Bone marrow (tissue), 2 donors: ENCODE measurements around the gene SMG6.
"Not testable (repeated sequence)": the region's sequence is repeated elsewhere in the genome, so short reads cannot be mapped to it uniquely, and the experiment has no call there.

Source experiments
- DNase-seq, 2 donors: peaks; one replicate each; lab custom pipeline; 2025; lab: John Stamatoyannopoulos, UW

SMG6 gene

DNA sequence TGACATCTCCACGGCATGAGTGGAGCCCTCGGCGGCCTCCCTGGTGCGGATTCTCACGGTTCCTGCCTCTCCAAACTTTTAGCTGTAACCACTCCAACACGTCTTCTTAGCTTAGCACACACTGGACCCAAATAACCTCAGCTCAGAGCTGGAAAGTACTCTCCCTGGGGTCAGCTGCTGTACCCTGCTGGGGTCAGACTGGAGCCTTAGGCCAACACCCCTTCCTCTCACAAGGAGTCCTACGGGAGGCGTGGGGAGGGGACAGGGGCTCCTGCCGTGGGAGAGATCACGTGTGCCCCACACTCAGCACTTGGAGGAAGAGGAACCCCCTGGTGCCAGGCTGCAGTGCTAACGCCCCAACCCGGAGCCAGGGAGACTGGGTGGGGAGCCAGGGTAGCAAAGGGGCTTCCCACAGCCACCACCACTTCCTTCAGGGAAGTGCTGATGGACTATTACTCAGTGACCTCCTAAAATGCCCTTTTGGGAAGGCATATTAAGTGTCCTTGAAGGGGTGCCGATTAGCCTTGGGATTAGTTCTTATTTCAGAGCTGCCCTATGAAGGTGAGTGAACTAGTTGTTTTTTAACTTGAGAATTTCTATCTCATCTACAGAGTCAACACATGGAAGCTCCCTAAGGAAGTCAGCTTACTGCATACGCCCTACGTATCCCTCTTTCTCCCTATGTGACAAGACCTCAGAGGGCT is 124.6 kb downstream of the SMG6 start:
- DNase-seq, result no peak

DNA sequence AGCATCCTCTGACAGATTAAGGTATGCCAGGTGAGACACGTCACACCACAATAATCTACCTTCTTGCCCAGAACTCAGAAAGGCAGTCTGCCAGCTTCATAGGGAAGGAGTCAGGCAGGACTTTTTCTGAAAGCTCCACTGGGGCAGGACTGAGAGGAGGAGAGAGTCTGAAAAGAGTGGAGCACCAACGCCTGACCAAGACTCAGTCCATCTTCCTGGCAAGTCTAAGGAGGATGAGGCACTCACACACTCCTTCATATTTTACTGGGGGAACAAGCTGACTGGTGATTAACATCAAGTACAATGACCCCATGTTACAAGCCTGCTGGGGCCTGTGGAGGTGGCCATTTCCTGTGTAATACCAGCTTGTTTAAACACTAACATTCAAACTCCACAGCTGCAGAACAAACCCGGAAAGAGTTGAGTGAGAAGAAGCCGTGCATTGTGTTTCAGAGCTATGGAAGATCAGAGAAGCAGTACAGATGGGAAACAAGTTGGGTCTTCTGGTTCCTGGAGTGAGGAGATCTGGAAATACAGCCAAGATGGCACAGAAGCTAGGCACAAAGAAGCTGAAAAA is 126.3 kb downstream of the SMG6 start:
- no peak for DNase-seq

GRCh38 chr17:2176499-2177169 is 127.0 kb downstream of the SMG6 start:
- no peak for DNase-seq

- no peak for DNase-seq
Observed at GRCh38 chr17:2175294-2175628, 128.3 kb downstream of the SMG6 start.

- no peak for DNase-seq
Observed at GRCh38 chr17:2174468-2175293, 128.9 kb downstream of the SMG6 start.

DNA sequence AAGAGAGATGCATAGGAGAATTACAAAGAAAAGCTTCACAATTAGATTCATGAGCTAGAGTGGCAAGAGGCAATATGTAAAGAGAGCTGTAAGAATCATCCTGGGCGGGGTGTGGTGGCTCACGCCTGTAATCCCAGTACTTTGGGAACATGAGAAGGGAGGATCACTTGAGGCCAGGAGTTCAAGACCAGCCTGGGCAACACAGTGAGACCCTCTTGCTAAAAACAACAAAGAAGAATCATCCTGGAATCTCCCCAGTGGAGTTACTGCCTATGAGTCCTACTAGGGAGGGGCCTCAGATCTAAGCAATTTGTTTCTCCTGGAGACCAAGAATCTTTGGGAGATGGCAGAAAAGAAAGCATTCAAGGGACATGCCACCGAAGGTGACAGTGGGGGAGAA is 129.6 kb downstream of the SMG6 start:
- DNase-seq, result no peak

- no peak for DNase-seq
Observed at GRCh38 chr17:2172999-2173398, 130.6 kb downstream of the SMG6 start.

DNA sequence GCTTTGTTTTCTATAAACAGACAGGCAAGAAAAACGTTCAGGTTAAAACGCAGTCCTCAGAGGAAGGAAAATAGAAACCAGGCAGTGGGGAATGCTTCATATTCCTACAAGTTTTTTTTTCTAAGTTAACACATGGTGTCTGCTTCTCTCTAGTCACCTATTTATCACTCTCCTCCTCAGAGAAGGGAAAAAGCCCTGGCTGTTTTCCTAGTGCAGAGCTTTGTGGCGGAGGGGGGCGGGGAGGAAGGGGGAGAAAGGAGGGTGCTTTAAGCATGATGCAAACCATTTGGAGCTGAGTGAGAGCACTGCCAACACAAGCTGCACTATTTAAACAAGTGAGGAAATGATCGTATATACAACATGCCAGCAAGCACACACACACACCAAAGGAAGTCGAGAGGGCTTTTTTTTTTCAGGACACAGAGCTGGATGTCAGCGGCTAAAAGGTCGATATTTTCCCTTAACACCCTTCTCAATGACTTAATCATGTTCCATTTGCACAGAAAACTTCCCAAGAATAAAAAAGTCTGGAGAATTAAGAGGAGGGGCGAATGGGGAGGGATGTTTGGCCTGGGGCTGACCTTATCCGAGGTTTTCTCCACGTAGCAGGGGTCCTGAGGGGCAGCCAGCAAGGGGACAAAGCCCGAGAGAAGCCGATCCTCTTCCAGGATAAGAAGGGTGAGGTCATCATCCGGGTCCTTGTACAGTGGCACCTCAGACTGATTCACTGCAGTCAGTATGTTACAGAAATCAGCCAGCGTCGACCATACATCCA is 131.3 kb downstream of the SMG6 start:
- no peak for DNase-seq

- no peak for DNase-seq
Observed at GRCh38 chr17:2171702-2172076, 131.9 kb downstream of the SMG6 start.

DNA sequence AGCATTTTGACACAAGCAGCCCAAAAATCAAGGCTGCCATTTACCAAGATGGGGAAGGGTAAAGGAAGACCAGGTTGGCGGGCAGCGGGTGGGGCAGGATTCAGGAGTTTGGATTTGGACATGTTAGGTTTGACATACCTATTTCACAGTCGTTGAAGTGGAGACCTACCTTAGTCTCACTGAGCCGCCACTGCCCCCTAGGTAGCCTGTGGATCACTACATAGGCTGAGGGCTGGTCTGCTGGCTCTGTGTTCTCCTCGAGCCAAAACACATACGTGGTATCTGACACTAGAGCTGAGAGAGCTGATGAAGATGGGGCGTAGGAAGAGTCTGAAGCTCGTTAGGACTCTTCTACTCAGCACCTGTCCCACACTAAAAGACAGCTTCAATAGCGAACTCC is 133.6 kb downstream of the SMG6 start:
- DNase-seq, result no peak

DNA sequence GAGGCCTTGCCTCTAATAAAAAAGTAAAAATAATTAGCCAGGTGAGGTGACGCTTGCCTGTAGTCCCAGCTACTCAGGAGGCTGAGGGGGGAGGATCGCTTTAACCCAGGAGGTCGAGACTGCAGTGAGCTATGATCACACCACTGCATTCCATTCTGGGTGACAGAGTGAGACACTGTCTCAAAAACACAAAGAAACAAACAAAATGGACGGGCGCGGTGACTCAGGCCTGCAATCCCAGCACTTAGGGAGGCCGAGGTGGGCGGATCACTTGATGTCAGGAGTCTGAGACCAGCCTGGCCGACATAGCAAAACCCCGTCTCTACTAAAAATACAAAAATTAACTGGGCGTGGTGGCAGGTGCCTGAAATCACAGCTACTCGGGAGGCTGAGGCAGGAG is 137.9 kb downstream of the SMG6 start:
- not testable (repeated sequence) for DNase-seq

GRCh38 chr17:2158396-2158780 is 145.2 kb downstream of the SMG6 start:
- DNase-seq, result no peak

- DNase-seq, result peak in 1 of 2 donors; percentile 35
Observed at GRCh38 chr17:2157675-2158395, 145.8 kb downstream of the SMG6 start.

- DNase-seq, result peak in 1 of 2 donors; percentile 65
Observed at GRCh38 chr17:2157081-2157480, 146.5 kb downstream of the SMG6 start.

DNA sequence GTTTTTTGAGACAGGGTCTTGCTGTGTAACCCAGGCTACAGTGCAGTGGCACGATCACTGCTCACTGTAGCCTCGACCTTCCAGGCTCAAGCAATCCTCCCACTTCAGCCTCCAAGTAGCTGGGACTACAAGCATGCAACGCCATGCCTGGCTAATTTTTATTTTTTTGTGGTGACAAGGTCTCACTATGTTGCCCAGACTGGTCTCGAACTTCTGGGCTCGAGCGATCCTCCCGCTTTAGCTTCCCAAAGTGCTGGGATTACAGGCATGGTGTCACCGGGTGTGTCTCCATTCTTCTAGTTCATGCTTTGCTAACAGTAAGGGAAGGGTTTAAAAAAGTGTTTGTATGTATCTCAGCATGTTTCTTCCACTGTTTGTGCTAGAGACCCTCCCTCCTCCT is 146.9 kb downstream of the SMG6 start:
- DNase-seq, result no peak

GRCh38 chr17:2155573-2155972 is 148.0 kb downstream of the SMG6 start:
- peak in 1 of 2 donors; percentile 21 for DNase-seq

DNA sequence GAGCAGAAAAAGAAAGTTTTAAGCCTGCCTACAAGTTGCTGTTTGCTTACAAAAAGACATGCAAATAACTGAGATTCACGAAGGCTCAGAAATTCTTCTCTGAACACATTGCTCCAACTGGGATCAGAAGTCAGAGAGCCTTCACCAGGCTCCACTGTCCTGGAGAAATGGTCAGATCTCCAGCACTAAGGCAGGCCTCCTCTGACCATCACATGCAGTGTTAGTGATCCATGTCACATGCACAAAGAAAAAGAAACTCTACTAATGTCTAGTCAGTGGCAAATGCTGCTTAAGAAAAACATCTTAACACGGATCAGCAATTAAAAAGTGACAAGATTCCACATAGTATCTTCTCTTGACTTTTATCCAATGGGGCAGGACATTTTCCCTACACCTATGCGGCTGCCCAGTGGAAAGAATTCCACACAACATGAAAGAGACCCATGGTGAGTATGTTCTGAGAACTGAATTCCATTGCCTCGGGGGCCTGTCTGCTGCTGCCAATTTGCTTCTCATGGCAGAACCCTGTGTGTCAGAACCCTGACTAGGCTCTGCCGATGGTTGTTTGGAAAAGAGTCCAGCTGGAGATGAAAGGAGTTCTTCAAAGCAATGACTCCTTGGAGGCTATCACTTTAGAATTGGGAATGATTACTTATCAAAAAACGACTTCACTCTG is 152.1 kb downstream of the SMG6 start:
- DNase-seq, result no peak

GRCh38 chr17:2150806-2151205 is 152.8 kb downstream of the SMG6 start:
- DNase-seq, result no peak

DNA sequence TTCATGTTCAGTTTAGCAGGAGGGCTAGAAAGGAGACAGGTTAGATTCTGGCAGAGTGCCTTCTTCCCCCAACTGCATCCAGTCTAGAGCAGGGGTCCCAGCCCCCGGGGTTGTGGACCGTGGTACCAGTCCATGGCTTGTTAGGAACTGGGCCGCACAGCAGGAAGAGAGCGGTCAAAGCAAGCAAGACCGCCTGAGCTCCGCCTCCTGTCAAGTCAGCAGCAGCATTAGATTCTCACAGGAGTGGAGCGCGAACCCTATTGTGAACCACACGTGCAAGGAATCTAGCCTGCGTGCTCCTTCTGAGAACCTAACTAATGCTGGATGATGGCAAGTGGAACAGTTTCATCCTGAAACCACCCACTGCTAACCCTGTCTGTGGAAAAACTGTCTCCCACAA is 153.7 kb downstream of the SMG6 start:
- DNase-seq, result no peak

DNA sequence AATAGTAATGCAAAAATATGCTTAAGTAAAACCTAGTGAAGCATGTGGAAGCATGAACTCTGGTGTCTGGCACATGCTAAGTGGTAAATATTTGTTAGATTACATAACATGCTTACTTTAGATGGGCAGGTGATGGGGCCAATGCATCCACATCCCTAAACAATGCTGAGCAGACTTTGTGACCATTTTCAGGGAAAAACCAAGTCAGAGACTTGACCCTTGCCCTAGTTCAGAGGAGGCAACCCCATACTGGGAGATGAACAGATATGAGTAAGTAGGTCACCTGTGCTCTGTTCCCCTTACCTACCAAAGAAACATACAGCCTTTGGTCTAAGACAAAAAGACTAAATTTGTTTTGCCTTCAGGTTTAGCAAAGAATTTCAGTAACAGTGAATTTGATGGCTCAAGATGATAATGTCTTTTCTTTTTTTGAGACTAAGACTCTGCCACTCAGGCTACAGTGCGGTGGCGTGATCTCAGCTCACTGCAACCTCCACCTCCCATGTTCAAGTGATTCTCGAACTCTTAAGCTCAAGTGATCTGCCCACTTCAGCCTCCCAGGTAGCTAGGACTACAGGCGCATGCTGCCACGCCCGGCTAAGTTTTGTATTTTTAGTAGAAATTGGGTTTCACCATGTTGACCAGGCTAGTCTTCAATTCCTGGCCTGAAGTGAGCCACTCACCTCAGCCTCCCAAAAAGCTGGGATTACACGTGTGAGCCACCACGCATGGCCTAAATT is 157.3 kb downstream of the SMG6 start:
- no peak for DNase-seq
